HFFc6 (cell line): ENCODE results near the gene IMMP2L. TPM values are rescaled to one million over a fixed set of nuclear protein-coding genes. Genes with fewer than 3 reads are reported as not detected.

Source experiments
- DNase-seq: peaks from one replicate; pipeline ENCODE4 v3.0.0-alpha.2; 2018
- H3K27ac Mint-ChIP-seq: 2 replicates; pipeline ENCODE4 v1.8.0; 2020; ENCODE audit warnings: mild to moderate bottlenecking, mixed read lengths
- H3K27me3 Mint-ChIP-seq: 2 replicates; pipeline ENCODE4 v1.8.0; 2021; ENCODE audit warnings: mild to moderate bottlenecking, moderate library complexity, mixed read lengths; ENCODE audit not compliant: insufficient read depth
- H3K36me3 Mint-ChIP-seq: 2 replicates; pipeline ENCODE4 v1.8.0; 2021; ENCODE audit warnings: low read depth, mixed read lengths
- H3K4me1 Mint-ChIP-seq: 2 replicates; pipeline ENCODE4 v1.8.0; 2020; ENCODE audit warnings: low read depth, mixed read lengths
- H3K4me3 Mint-ChIP-seq: 2 replicates; pipeline ENCODE4 v1.8.0; 2020; ENCODE audit warnings: mild to moderate bottlenecking, moderate library complexity, mixed read lengths
- H3K9me3 Mint-ChIP-seq: 2 replicates; pipeline ENCODE4 v1.8.0; 2020; ENCODE audit warnings: mild to moderate bottlenecking, mixed read lengths
- CTCF ChIP-seq: fragments of 200-600 bp; sonication (generic); IDR thresholded peaks from 2 replicates; pipeline ENCODE4 v1.5.0; 2021; ENCODE audit warnings: antibody characterized with exemption, mild to moderate bottlenecking
- total RNA-seq, 6 experiments: library from RNA; stranded (reverse); fragmentation: NEBNext Ultra II Directional; extraction: Animal tissue kit (Norgen Biotek cat#: 25700); gene quantifications; 2 replicates in 1 of 6; 3 replicates in 5 of 6; pipeline ENCODE4 v1.2.3, GENCODE V29; 2021

IMMP2L gene
- total RNA-seq, 6 experiments from 2014 or later = 7.2 to 13.6 (median 10.1) TPM

- DNase-seq = no peak
- no peaks in the 10 kb centered on the region for H3K36me3 Mint-ChIP-seq
- no peaks in the 10 kb centered on the region for H3K9me3 Mint-ChIP-seq
- H3K27ac Mint-ChIP-seq = no peak overlapping the region
- H3K4me3 Mint-ChIP-seq = no peak overlapping the region
- peaks cover 23% of the 10 kb centered on the region for H3K4me1 Mint-ChIP-seq
- TF ChIP-seq CTCF = no peak
- H3K27me3 Mint-ChIP-seq = no peaks in the 10 kb centered on the region; the same call in 1 of the 2 replicates
Observed at GRCh38 chr7:110718503-110719205, 843.6 kb downstream of the IMMP2L start.

GRCh38 chr7:110704225-110704624 is 858.1 kb downstream of the IMMP2L start:
- TF ChIP-seq CTCF = no peak
- no peak for DNase-seq
- peaks cover under 1% of the 10 kb centered on the region; the same call in 1 of the 2 replicates for H3K4me1 Mint-ChIP-seq
- H3K4me3 Mint-ChIP-seq = no peak overlapping the region
- no peak overlapping the region for H3K27ac Mint-ChIP-seq
- H3K36me3 Mint-ChIP-seq = no peaks in the 10 kb centered on the region
- no peaks in the 10 kb centered on the region for H3K9me3 Mint-ChIP-seq
- H3K27me3 Mint-ChIP-seq = peaks cover 2% of the 10 kb centered on the region; the same call in 1 of the 2 replicates

DNA sequence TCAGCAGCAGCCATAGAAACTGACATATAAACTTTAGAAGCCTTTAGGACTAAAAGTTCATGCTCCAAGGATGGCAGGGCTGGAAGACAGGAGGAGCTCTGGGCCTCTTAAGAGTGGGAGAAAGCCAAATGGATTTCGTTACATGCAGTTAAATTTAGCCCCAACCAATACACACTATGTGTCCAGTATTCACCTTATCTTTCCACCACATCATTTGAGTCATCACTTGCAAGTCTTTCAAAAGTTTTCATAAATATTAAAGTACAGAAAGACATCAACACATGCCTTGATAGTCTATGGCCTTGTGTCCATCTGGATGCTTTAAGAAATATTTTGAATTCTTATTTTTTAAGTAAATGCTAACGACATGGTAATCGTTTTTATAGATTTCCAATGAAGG is 863.7 kb downstream of the IMMP2L start:
- no peaks in the 10 kb centered on the region for H3K9me3 Mint-ChIP-seq
- no peak overlapping the region for H3K27ac Mint-ChIP-seq
- H3K27me3 Mint-ChIP-seq = peaks cover 2% of the 10 kb centered on the region; the same call in 1 of the 2 replicates
- H3K4me1 Mint-ChIP-seq = peaks cover 25% of the 10 kb centered on the region
- DNase-seq = peak; percentile 38
- no peaks in the 10 kb centered on the region; the same call in 1 of the 2 replicates for H3K36me3 Mint-ChIP-seq
- no peak for TF ChIP-seq CTCF
- H3K4me3 Mint-ChIP-seq = no peak overlapping the region

DNA sequence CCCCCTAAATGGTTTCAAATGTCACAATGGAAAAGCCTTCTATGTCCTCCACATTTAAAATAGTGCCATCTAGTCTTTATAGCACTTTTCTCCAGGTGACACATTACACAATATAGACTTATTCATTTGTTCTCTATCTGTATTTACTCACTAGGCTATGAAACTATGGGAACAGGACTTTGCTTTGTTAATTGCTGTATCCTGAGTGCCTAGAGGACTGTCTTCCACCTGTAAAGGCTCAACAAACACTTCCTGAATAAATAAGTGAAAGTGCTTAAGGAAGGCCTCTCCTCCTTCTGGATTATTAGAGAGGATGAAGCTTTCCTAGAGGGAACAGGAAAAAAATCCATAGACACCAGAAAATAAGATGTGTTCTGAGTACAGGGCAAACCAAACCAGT is 868.9 kb downstream of the IMMP2L start:
- Mint-ChIP-seq H3K4me1 (peaks cover 24% of the 10 kb centered on the region), H3K9me3 (no peaks in the 10 kb centered on the region), H3K27me3 (no peaks in the 10 kb centered on the region; the same call in 1 of the 2 replicates), H3K27ac (no peak overlapping the region), H3K4me3 (no peak overlapping the region), H3K36me3 (peaks cover 3% of the 10 kb centered on the region; the same call in 1 of the 2 replicates)
- no peak for DNase-seq
- TF ChIP-seq CTCF = no peak

DNA sequence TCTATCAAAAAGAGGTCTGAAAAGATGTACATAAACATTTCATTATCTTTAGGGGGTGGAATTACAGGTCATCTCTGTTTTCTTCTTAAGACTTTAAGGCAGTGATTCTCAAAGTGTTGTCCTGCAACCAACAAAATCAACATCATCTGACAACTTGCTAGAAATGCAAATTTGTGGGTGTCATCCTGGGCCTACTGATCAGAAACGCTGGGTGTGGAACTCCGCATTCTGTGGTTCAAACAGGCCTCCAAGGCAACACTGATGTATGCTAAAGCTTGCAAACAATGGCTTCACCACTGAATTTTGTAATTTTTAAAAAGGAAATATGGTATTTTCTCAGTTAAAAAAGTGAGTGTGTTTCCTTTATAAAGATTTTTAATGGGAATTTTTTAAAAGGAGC is 873.4 kb downstream of the IMMP2L start:
- H3K4me3 Mint-ChIP-seq = no peak overlapping the region

More for the DNA sequence above, 873.4 kb downstream of the IMMP2L start:
- no peak for DNase-seq
- H3K27me3 Mint-ChIP-seq = no peaks in the 10 kb centered on the region; the same call in 1 of the 2 replicates
- peaks cover 9% of the 10 kb centered on the region; the same call in 1 of the 2 replicates for H3K4me1 Mint-ChIP-seq
- H3K27ac Mint-ChIP-seq = no peak overlapping the region
- H3K9me3 Mint-ChIP-seq = no peaks in the 10 kb centered on the region
- TF ChIP-seq CTCF = no peak
- 0 out of 2 replicates have a peak, but pooled peaks cover 3% of the 10 kb centered on the region for H3K36me3 Mint-ChIP-seq
